ENCODE results near the gene CAMK1D. TPM values are rescaled to one million over a fixed set of nuclear protein-coding genes. Genes with fewer than 3 reads are reported as not detected.
"Not testable (repeated sequence)": the region's sequence is repeated elsewhere in the genome, so short reads cannot be mapped to it uniquely, and the experiment has no call there.

The CAMK1D gene
- polyA plus RNA-seq, 1 donor from 2014 or later, result 41.4 TPM

DNA sequence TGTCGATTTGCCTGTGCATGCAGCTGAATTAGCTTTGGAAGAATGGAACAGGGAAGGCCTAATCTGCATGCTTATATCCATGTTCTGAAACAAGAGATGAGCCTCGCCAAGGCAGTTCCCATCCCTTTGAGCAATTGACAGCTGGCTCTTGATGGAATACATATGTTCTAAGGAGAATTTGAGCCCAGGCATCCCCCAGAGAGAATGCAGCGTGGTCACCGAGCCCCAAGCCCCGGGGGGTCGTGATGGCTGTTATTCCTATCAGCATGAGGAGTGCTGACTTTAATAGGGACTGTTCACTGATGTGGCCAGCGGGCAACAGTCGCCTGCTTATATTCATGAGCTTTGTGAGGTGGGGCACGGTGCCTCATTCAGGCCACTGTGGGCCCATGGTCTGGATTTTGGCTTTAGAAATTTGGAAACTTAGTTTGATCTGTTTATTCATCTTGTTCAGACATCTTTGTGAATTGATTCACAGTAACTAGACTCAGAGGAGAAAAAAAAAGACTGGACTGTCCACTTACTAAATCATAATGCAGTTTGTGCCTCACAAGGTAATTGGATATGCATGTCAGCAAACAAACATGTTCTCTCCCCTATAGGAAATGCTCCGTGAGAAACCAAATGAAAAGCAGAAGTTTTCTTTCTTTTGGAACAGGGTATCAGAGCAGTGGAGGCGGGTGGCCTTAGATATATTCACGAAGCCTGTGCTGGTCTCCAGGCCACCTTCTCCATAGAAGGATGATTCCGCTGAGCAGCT lies 447.2 kb downstream of the CAMK1D start:
- no peak overlapping the region for H3K27ac Mint-ChIP-seq
- no peaks in the 10 kb centered on the region for H3K9me3 Mint-ChIP-seq
- no peak overlapping the region for H3K4me3 Mint-ChIP-seq
- peaks cover 3% of the 10 kb centered on the region for H3K36me3 Mint-ChIP-seq
- no peaks in the 10 kb centered on the region for H3K4me1 Mint-ChIP-seq
- H3K27me3 Mint-ChIP-seq, result no peaks in the 10 kb centered on the region

DNA sequence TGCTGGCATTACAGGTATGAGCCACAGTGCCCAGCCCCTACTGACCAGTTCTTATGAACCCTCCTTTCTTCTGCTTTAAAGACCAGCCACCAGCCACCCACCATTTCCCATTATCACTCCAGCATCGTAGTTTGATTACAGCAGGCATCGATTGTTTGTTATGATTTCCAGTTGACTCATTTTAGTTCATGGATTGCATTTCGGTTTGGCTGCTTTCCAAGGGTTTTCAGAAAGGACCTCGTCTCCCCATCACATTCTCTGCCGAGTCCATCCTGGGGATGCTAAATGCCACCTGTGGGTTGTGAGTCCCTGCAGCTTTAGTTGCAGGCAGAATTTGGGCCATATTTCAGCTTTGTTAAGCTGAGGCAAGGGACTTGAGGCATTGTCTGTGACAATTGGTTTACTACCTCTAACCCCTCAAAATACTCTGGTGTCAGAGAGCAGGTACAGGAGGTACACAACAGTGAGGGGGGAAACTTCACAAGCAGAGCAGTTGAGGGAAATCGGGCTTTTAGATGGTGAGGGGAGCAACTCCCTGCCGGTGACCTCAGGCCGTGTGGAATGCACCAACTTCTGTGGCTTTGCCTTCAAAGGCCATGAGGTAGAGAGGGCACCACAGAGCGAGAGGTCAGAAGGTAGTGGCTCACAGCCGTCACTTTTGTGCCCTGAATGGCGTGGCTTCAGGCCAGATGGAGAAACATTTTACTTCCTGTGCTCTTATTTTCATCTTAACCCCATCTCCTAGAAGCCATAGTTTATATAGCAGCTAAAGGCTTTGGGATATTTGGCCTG lies 448.3 kb downstream of the CAMK1D start:
- peaks cover 3% of the 10 kb centered on the region for H3K36me3 Mint-ChIP-seq
- no peaks in the 10 kb centered on the region for H3K9me3 Mint-ChIP-seq

DNA sequence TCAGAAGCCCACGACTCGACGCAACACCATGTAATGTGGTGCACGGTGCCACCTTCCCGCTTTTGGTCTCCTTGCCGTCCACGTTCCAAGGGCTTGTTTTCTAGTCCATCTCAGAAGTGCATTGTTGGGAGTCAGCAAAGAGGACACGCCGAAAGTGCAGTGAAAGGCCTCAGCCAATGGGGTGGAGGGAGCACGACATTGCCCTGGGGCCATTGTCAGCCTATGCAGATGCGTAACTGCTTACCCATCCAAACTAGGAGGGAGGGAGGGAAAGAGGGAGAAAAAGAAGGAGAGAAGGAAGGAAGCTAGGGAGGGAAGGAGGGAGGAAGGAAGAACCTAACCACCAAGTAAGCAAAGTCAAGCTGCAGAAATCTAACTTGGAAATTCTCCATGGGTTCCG lies 449.8 kb downstream of the CAMK1D start:
- Mint-ChIP-seq H3K27ac (no peak overlapping the region), H3K9me3 (no peaks in the 10 kb centered on the region), H3K27me3 (no peaks in the 10 kb centered on the region), H3K36me3 (peaks cover 3% of the 10 kb centered on the region), H3K4me3 (no peak overlapping the region), H3K4me1 (no peaks in the 10 kb centered on the region)

More for the DNA sequence above, 448.3 kb downstream of the CAMK1D start:
- Mint-ChIP-seq H3K4me1 (no peaks in the 10 kb centered on the region), H3K4me3 (no peak overlapping the region), H3K27me3 (no peaks in the 10 kb centered on the region), H3K27ac (no peak overlapping the region)

DNA sequence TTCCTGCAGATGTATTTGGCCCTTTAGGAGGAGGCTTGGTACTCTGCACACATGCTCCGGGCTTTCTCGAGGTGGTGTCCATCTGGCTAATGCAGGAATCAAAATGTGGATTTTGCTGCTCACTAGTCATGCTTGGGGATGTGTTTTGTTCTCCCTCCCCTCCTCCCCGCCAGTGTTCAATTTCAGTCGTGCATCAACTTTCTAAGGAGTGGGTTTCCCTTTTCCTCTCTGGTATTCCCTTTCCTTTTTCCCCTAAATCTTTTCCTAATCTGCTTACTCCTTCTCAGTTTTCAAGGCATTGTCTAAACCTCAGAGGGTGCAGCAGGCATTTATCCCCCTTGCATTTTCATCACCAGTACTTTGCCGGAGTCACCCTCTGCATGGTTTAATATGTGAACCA lies 450.4 kb downstream of the CAMK1D start:
- no peaks in the 10 kb centered on the region for H3K9me3 Mint-ChIP-seq
- no peak overlapping the region for H3K4me3 Mint-ChIP-seq
- H3K27me3 Mint-ChIP-seq, result no peaks in the 10 kb centered on the region
- peaks cover 3% of the 10 kb centered on the region for H3K36me3 Mint-ChIP-seq
- no peaks in the 10 kb centered on the region for H3K4me1 Mint-ChIP-seq
- H3K27ac Mint-ChIP-seq, result no peak overlapping the region

DNA sequence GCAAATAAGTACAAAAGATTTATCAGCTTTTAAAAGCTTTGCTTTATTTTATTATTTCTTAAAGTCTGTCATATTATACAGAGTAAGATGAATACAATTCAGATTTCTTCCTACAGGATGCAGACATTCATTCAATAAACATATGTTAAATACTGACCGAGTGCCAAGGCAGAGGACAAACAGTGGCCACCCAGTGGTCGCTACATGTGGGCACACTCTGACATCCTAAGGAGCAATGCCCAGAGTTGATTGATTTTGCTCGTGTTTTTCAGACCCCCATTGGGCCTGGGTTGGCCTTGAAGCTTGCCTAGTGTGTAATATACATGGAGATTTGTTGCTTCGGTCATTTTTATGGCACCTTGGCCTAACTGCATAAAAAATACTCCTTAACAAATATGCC lies 451.0 kb downstream of the CAMK1D start:
- no peaks in the 10 kb centered on the region for H3K27me3 Mint-ChIP-seq
- H3K4me1 Mint-ChIP-seq, result no peaks in the 10 kb centered on the region
- H3K9me3 Mint-ChIP-seq, result no peaks in the 10 kb centered on the region
- no peak overlapping the region for H3K4me3 Mint-ChIP-seq
- H3K27ac Mint-ChIP-seq, result no peak overlapping the region
- H3K36me3 Mint-ChIP-seq, result peaks cover 3% of the 10 kb centered on the region

DNA sequence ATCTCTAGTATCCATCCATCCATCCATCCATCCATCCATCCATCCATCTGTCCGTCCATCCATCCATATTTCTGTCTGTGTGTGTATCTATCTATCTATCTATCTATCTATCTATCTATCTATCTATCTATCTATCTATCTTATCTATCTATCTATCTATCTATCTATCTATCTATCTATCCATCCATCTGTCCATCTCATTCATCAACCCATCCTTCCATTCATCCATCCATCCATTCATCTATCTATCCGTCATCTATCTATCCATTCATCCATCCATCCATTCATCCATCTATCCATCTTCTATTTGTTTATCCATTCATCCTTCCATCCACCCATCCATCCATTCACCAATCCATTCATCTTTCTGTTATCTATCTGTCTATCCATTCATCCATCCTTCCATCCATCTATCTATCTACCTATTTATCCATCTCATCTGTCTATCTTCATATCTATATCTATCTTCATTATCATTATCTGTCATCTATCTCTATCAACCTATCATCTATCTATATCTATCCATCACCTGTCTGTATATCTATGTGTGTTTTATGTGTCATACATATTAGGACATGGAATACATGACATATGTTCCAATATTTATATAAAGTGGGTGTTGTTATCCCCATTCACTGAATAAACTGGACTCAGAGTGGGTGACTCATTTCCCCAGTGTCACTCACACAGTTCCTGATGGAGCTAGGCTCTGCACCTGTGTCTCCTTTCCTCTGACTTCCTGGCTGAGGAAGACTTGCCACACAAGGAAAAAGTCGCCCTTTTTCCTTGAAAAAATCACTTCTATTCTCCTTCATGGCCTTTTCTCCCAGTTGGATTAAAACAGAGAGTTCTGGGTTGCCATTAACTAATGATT lies 452.1 kb downstream of the CAMK1D start:
- no peak overlapping the region for H3K27ac Mint-ChIP-seq
- H3K9me3 Mint-ChIP-seq, result no peaks in the 10 kb centered on the region
- no peaks in the 10 kb centered on the region for H3K27me3 Mint-ChIP-seq
- no peak overlapping the region for H3K4me3 Mint-ChIP-seq
- no peaks in the 10 kb centered on the region for H3K4me1 Mint-ChIP-seq
- H3K36me3 Mint-ChIP-seq, result peaks cover 3% of the 10 kb centered on the region

DNA sequence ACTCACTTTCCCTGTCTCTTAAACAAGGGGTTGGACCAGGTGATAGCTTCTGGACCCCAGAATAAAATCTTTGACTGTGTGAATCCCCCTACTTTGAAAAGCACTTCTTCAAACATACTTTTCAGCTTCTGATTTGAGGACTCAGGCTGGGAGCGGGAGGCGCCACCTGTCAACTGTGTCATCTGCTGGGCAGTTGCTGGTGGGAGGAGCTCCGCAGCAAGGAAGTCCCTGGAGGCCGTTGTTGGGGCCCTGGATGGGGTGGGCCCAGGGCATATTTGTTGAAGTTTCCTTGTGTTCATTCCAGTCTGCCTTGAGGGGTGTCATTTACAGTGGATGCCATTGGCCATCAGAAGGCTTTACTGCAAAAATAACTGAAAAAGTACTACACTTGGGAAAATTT lies 454.4 kb downstream of the CAMK1D start:
- no peaks in the 10 kb centered on the region for H3K4me1 Mint-ChIP-seq
- H3K36me3 Mint-ChIP-seq, result peaks cover under 1% of the 10 kb centered on the region
- no peak overlapping the region for H3K27ac Mint-ChIP-seq

DNA sequence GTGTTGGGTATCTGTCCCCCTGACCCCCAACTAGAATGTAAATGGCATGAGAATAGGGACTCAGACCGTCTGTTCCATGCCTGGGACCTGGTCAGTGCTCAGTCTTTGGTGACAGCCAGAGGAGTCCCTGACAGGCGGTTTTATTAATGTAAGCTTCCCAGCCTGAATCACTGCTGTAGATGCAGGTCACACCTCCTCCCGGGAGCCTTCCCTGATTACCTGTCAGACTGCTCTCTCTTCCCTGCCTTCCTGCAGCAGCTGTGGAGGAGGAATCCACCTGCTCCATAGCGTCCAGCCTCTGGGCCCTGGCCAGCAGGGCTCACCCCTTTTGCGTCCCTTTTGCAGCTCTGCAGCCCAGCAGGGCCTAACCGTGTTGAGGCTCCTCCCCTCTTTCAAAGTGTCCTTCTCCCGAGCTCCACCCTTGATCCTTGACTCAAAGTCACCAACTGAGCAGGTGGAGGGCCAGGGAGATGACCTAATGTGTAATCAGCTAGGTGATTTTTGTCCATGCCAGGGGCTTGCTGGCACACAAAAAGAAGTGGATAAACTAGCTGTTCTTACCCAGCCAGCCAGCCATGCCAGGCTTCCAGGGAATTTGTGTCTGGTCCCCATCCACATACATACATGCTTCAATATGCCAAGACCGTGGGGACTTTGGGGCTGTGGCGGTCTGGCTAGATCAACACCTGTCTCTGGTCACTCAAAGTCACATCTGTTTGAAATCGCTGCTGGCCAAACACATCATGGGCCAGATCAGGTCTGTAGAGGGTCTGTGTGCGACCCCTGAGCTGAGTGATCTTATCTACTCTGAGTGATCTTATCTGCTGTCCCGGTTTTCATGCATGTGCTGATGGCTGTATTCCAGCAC lies 457.1 kb downstream of the CAMK1D start:
- Mint-ChIP-seq H3K4me3 (no peak overlapping the region), H3K4me1 (peaks cover 0 to 2% (median 0%) of the 10 kb centered on the region in 3 donors), H3K27ac (no peak overlapping the region), H3K36me3 (peaks cover 2% of the 10 kb centered on the region), H3K27me3 (no peaks in the 10 kb centered on the region), H3K9me3 (peaks cover 0 to 5% (median 0%) of the 10 kb centered on the region in 3 donors)

More for the DNA sequence above, 454.4 kb downstream of the CAMK1D start:
- H3K27me3 Mint-ChIP-seq, result no peaks in the 10 kb centered on the region
- H3K4me3 Mint-ChIP-seq, result no peak overlapping the region
- no peaks in the 10 kb centered on the region for H3K9me3 Mint-ChIP-seq

DNA sequence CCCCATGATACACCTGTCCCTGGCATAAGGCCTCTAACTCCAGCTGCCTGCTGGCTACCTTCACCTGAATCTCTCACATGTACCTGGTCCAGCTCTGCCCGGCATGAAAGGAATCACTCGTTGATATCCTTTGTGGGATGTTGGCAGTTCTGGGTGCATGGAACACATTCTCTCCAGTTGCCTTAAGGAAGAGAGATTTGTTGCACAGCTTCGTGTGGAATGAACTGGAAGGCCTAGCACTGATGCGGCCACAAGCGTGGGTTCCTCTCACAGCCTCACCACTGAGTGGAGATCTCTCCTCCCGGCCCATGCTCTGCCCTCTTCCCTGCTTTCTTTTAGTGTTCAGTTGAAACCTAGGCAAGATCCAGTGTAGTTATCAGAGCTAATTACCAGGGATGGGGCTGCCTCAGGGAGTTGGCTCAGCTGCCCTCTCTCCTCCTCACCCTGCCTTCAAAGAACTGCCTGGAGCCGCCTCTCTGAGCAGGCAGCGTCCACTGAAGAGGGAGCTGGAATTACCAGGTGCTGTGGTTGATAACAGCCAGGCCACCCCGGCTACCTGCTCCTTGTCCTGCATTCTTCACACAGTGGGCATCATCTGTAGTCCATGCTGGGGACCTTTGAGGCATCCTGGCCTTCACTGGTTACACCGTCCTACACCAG lies 457.9 kb downstream of the CAMK1D start:
- no peak overlapping the region for H3K4me3 Mint-ChIP-seq
- peaks cover 0 to 2% (median 0%) of the 10 kb centered on the region in 3 donors for H3K4me1 Mint-ChIP-seq
- peaks cover 0 to 5% (median 0%) of the 10 kb centered on the region in 3 donors for H3K9me3 Mint-ChIP-seq
- peak overlapping the region in 1 of 3 donors; percentile 46 for H3K27ac Mint-ChIP-seq
- H3K36me3 Mint-ChIP-seq, result peaks cover 2% of the 10 kb centered on the region
- H3K27me3 Mint-ChIP-seq, result no peaks in the 10 kb centered on the region

DNA sequence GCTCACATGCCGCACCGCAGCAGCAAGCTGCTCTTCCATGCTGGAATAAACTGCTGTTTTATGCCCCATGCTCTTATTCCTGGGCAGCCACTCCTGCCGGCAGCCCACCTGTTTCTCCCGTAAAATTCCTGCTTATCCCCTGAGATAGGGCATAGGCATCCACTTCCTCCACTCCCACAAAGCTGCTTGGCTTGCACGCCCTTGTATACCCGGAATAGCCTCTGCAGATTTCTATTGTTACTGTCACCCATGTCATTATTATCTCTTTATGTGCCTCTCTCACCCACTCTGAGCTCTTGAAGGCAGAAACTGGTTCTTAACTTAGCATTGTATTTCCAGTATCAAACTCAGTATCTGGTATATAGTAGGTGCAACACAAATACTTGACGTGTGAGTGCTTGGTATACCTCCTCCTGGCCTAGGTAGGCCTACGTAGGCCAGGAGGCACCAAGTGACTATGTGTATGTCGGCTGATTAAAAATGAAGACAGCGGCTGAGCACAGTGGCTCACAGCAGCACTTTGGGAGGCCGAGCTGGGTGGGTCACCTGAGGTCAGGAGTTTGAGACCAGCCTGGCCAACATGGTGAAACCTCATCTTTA lies 458.8 kb downstream of the CAMK1D start:
- Mint-ChIP-seq H3K9me3 (peaks cover 0 to 5% (median 0%) of the 10 kb centered on the region in 3 donors), H3K36me3 (peaks cover 4% of the 10 kb centered on the region), H3K4me1 (peaks cover 0 to 2% (median 0%) of the 10 kb centered on the region in 3 donors), H3K4me3 (no peak overlapping the region), H3K27me3 (no peaks in the 10 kb centered on the region), H3K27ac (peak overlapping the region in 1 of 3 donors; percentile 40)

DNA sequence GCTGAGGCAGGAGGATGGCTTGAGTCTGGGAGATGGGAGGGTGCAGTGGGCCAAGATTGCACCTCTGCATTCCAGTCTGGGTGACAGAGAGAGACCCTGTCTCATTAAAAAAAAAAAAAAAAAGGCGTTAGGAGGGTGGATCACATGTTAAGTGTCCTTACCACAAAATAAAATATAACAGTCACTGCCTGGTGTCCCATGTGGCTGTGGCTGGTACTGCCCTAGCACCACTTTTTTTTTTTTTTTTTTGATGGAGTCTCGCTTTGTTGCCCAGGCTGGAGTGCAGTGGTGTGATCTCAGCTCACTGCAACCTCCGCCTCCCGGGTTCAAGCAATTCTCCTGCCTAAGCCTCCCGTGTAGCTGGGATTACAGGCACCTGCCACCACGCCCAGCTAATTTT lies 460.7 kb downstream of the CAMK1D start:
- H3K4me3 Mint-ChIP-seq, H3K27ac Mint-ChIP-seq, H3K4me1 Mint-ChIP-seq, H3K27me3 Mint-ChIP-seq, H3K9me3 Mint-ChIP-seq: not testable (repeated sequence)
- peaks cover 12% of the 10 kb centered on the region for H3K36me3 Mint-ChIP-seq

DNA sequence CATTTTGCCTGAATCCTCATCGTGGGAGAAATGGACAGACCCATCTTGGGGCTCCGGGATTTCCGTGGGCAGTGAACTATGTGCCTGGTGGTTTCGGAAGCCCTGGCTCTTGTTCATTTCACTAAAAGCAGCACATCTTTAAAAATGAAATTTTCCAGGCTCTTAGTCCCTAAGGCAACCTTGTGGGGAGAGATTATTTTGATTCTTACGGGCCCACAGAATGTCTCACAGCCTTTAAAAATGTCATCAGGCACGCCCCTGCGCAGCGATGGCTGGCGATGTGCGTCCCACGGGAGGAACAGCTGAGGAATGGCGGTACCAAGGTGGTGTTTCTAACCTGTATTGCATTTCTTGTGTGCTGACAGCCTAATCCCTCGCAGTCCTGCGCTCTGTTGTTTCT lies 462.5 kb downstream of the CAMK1D start:
- H3K27me3 Mint-ChIP-seq, result no peaks in the 10 kb centered on the region
- no peak overlapping the region for H3K4me3 Mint-ChIP-seq
- peak overlapping the region in 1 of 3 donors; percentile 31 for H3K27ac Mint-ChIP-seq
- H3K36me3 Mint-ChIP-seq, result peaks cover 19% of the 10 kb centered on the region
- peaks cover 0 to 2% (median 0%) of the 10 kb centered on the region in 3 donors for H3K4me1 Mint-ChIP-seq
- peaks cover 0 to 5% (median 3%) of the 10 kb centered on the region in 3 donors for H3K9me3 Mint-ChIP-seq

DNA sequence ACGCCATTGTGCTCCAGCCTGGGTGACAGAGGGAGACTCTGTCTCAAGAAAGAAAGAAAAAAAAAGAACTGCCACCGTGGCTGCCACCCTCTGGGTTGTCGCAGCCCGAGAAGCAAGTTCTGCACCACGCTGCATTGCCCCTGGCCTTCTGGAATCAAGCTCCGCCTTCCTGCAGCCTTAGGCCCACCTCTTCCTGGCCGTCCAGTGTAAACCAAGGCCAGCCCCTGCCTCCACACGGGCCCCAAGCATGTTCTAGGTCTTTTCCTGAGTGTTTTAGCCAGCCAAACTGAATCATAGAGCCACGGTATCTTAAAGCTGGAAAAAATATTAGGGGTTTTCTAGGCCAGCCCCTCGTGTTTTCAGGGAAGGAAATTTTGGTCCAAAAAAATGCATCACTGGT lies 463.2 kb downstream of the CAMK1D start:
- Mint-ChIP-seq H3K4me1 (peaks cover 0 to 2% (median 0%) of the 10 kb centered on the region in 3 donors), H3K36me3 (peaks cover 19% of the 10 kb centered on the region), H3K27me3 (no peaks in the 10 kb centered on the region), H3K4me3 (no peak overlapping the region), H3K9me3 (peaks cover 0 to 5% (median 3%) of the 10 kb centered on the region in 3 donors), H3K27ac (no peak overlapping the region)
